ENCODE data around the gene EDIL3. TPM values are rescaled to one million over a fixed set of nuclear protein-coding genes. Genes with fewer than 3 reads are reported as not detected.

EDIL3 gene
- total and polyA plus RNA-seq, 2 of the 8 experiments (the other 6 are each of a cell fraction or from before 2014, with no cell fraction given): 14.7 to 47.2 TPM

DNA sequence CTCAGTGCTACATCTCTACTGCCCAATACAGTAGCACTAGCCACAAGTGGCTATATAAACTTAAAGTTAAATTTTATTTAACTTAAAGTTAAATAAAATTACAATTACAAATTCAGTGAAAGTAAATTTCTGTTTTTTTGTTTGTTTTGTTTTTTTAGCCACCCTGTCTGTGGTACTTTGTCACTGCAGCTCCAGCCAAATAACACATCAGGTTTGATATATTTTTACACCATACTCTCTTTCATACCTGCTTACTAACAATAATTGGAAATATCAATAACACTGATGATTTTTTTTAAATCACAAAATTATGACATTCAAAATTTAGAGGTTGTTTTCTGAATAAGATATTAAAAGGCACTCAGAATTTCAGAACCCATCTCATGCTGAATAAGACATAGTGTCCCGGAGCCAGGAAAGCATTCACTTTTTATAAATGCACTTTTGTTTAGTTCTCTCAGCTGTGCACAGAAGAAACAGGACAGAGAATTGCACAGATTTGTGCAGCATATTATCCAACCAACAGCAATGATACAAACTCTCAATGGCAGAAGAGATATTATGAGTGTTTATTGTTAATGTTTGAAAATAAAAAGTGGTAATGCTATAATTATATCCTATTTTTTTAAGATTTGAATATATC is 92.6 kb downstream of the EDIL3 start:
- no peak overlapping the region for H4K91ac ChIP-seq (replicated peaks; ENCODE audit: insufficient read length, low read length)
- H3K79me2 ChIP-seq (ENCODE audit: control insufficient read depth in 1 of 2, insufficient read depth in 2 of 2, low read length in 2 of 2): peaks cover 0 to 2% of the 10 kb centered on the region in 2 experiments; a peak in 1 of 4 replicates
- H3K4me2 ChIP-seq (ENCODE audit: insufficient read depth in 1 of 2, low read depth in 2 of 2, low read length in 2 of 2): no peak overlapping the region
- no peaks in the 10 kb centered on the region for H4K20me1 ChIP-seq (replicated peaks in 1 of 2; ENCODE audit: control insufficient read depth in 1 of 2, insufficient read depth in 2 of 2, low read length in 2 of 2)
- H3K56ac ChIP-seq (replicated peaks; ENCODE audit: insufficient read length, low read depth, low read length): no peak overlapping the region
- H3K4me3 ChIP-seq (ENCODE audit: extremely low read depth in 1 of 4, insufficient read depth in 2 of 4, low read depth in 3 of 4, low read length in 4 of 4): no peak overlapping the region
- no peak overlapping the region for H2BK120ac ChIP-seq (replicated peaks; ENCODE audit: low read depth, low read length)
- H3K36me3 ChIP-seq (ENCODE audit: control insufficient read depth in 2 of 4, insufficient read depth in 4 of 4, low read length in 3 of 4): no peaks in the 10 kb centered on the region
- no peaks in the 10 kb centered on the region for H3K79me1 ChIP-seq (ENCODE audit: low read depth, low read length)
- FAIRE-seq (no peak), DNase-seq (ENCODE audit: low read depth in 1 of 2, low spot score in 2 of 2) (no peak)
- H2AK5ac ChIP-seq (ENCODE audit: low read depth, low read length): no peak overlapping the region
- H4K5ac ChIP-seq (ENCODE audit: insufficient read length, low read depth, low read length): no peak overlapping the region
- no peak overlapping the region for H4K8ac ChIP-seq (ENCODE audit: extremely low read depth, insufficient read depth, low read length)
- H2BK12ac ChIP-seq (ENCODE audit: low read depth, low read length): no peak overlapping the region
- POLR2A ChIA-PET (ENCODE audit: partially characterized antibody): no interaction called here
- H2BK5ac ChIP-seq (ENCODE audit: low read depth, low read length): no peak overlapping the region
- no peaks in the 10 kb centered on the region for H3K9me3 ChIP-seq (ENCODE audit: insufficient read depth in 2 of 2, low read depth in 1 of 2, low read length in 1 of 2)
- no peak overlapping the region for H3K27ac ChIP-seq (ENCODE audit: low read depth, low read length)
- H3K4me1 ChIP-seq (replicated peaks in 1 of 4; ENCODE audit: control insufficient read depth in 3 of 4, insufficient read depth in 4 of 4, low read length in 3 of 4): peaks cover 0 to 4% (median 1%) of the 10 kb centered on the region in 4 experiments; a peak in 6 of 7 replicates
- no peak overlapping the region for H3K18ac ChIP-seq (ENCODE audit: extremely low read depth, low read length)
- H3K23me2 ChIP-seq (ENCODE audit: low read depth, low read length): no peaks in the 10 kb centered on the region
- no peak overlapping the region for H3K14ac ChIP-seq (ENCODE audit: insufficient read length)
- no peaks in the 10 kb centered on the region for H3K27me3 ChIP-seq (replicated peaks in 1 of 4; ENCODE audit: control insufficient read depth in 3 of 4, extremely low read depth in 1 of 4, insufficient read depth in 3 of 4, low read length in 3 of 4)
- peak overlapping the region; percentile 88 for H3K4ac ChIP-seq (replicated peaks; ENCODE audit: insufficient read length, low read depth, low read length)
- CTCF ChIA-PET (ENCODE audit: partially characterized antibody): no interaction called here
- H3K23ac ChIP-seq (ENCODE audit: insufficient read length): no peak overlapping the region
- H2BK15ac ChIP-seq (ENCODE audit: low read length): no peak overlapping the region
- H2BK20ac ChIP-seq (ENCODE audit: low read length): no peak overlapping the region
- H3K9ac ChIP-seq (replicated peaks in 1 of 4; ENCODE audit: extremely low read depth in 1 of 4, low read depth in 3 of 4, low read length in 3 of 4): no peak overlapping the region
- WGBS, 2 experiments (ENCODE audit: extremely low coverage in 1 of 2, insufficient coverage in 1 of 2, insufficient read length in 1 of 2, insufficient replicate concordance in 2 of 2, low coverage in 1 of 2, low lambda C conversion rate in 2 of 2, missing lambda C conversion rate in 1 of 2): 91% methylated on average over 1 of the region's 1 CpG; no CpG with 5 or more reads in 1 of the 2 experiments
- H2AFZ ChIP-seq (ENCODE audit: low read length): no peak overlapping the region
- TF ChIP-seq, protein P1, sequence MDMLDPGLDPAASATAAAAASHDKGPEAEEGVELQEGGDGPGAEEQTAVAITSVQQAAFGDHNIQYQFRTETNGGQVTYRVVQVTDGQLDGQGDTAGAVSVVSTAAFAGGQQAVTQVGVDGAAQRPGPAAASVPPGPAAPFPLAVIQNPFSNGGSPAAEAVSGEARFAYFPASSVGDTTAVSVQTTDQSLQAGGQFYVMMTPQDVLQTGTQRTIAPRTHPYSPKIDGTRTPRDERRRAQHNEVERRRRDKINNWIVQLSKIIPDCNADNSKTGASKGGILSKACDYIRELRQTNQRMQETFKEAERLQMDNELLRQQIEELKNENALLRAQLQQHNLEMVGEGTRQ (IDR thresholded peaks at IDR 0.05; ENCODE audit: low read length): no peak
- TF ChIP-seq GTF2F1 (IDR thresholded peaks at IDR 0.05; ENCODE audit: borderline replicate concordance, low read depth, low read length) (no peak), POLR2A (IDR thresholded peaks at IDR 0.05; ENCODE audit: control extremely low read depth in 1 of 2, low read depth in 2 of 2, low read length in 2 of 2) (no peak), TBP (IDR thresholded peaks at IDR 0.05; ENCODE audit: low read depth, low read length) (no peak), CHD2 (IDR thresholded peaks at IDR 0.05; ENCODE audit: low read length) (no peak), RFX5 (IDR thresholded peaks at IDR 0.05; ENCODE audit: borderline replicate concordance, low read depth, low read length) (no peak), CHD1 (IDR thresholded peaks at IDR 0.05; ENCODE audit: low read depth, low read length) (no peak), RXRA (IDR thresholded peaks at IDR 0.05; ENCODE audit: insufficient read depth, low read depth, low read length) (no peak), HDAC6 (IDR thresholded peaks at IDR 0.05; ENCODE audit: low read depth, low read length) (no peak), CBX8 (IDR thresholded peaks at IDR 0.05; ENCODE audit: borderline replicate concordance, low read depth, low read length) (no peak), TCF12 (IDR thresholded peaks at IDR 0.05; ENCODE audit: low read depth, low read length) (no peak)

Data from H1 (cell line).